Measurements from ENCODE around the gene PARD6G. TPM values are rescaled to one million over a fixed set of nuclear protein-coding genes. Genes with fewer than 3 reads are reported as not detected.

The PARD6G gene
- total and polyA plus RNA-seq, 2 of the 13 experiments (the other 11 are each of a cell fraction or from before 2014, with no cell fraction given) = 3.6 to 7.4 TPM

- TF ChIP-seq ZNF318 (CRISPR knock-in tag; IDR thresholded peaks at IDR 0.05) = no peak
- no peak for TF ChIP-seq ZFX (CRISPR knock-in tag; IDR thresholded peaks at IDR 0.05; ENCODE audit: low read depth)
- no peak for TF ChIP-seq KDM2A (CRISPR knock-in tag; IDR thresholded peaks at IDR 0.05; ENCODE audit: borderline replicate concordance, low read depth)
Observed at GRCh38 chr18:80187956-80188642, 59.2 kb downstream of the PARD6G start (continued).

- intact Hi-C loops (cut with micrococcal nuclease; ENCODE audit: unreplicated experiment) = no loop called here
- WGBS (ENCODE audit: low lambda C conversion rate) = 96% methylated on average over 12 of the region's 12 CpGs
- no peak for FAIRE-seq
- H3K4me2 ChIP-seq (ENCODE audit: low read depth, low read length) = no peak overlapping the region
- no peak overlapping the region for H3K9ac ChIP-seq (ENCODE audit: insufficient read depth, low read depth, low read length)
- H4K20me1 ChIP-seq (ENCODE audit: insufficient read depth, low read length) = 0 out of 2 replicates have a peak, but pooled peaks cover 5% of the 10 kb centered on the region
- no peaks in the 10 kb centered on the region for H3K79me2 ChIP-seq (ENCODE audit: insufficient read depth, low read length)
- no peak for DNase-seq (ENCODE audit: low spot score)
- H3K4me3 ChIP-seq (replicated peaks in 1 of 3; ENCODE audit: insufficient read depth in 1 of 3, low read depth in 2 of 3, low read length in 3 of 3) = no peak overlapping the region
- H3K4me1 ChIP-seq (ENCODE audit: insufficient read depth, low read length) = peaks cover 13% of the 10 kb centered on the region
- H3K27me3 ChIP-seq (ENCODE audit: control insufficient read depth in 1 of 2, insufficient read depth in 2 of 2, low read length in 2 of 2) = no peaks in the 10 kb centered on the region
- no TSS peak for BruUV-seq (replicated peaks)
- H3K27ac ChIP-seq (ENCODE audit: extremely low read length, insufficient read depth, low read length) = no peak overlapping the region
- H2AFZ ChIP-seq (ENCODE audit: low read length) = no peak overlapping the region
- in situ Hi-C loops (cut with HindIII; ENCODE audit: extremely low pct_ligation_motif_present, low pct_unique_long_range_greater_than_20kb) = no loop called here
- POLR2A ChIA-PET = no interaction called here
- CTCF ChIA-PET (ENCODE audit: low intra/inter-chr PET ratio, low total read pairs) = no interaction called here
- no peak for ATAC-seq
- TF ChIP-seq ZNF44 (CRISPR knock-in tag; IDR thresholded peaks at IDR 0.05) (no peak), MNT (IDR thresholded peaks at IDR 0.05) (peak; percentile 22; the same call in 1 of the 2 replicates), NFRKB (IDR thresholded peaks at IDR 0.05) (no peak), YEATS4 (CRISPR knock-in tag; IDR thresholded peaks at IDR 0.05; ENCODE audit: borderline replicate concordance) (no peak)
- H3K36me3 ChIP-seq (replicated peaks in 1 of 2; ENCODE audit: control insufficient read depth in 1 of 2, insufficient read depth in 2 of 2, low read length in 2 of 2) = no peaks in the 10 kb centered on the region
- H3K9me3 ChIP-seq (ENCODE audit: low read length) = no peaks in the 10 kb centered on the region
Observed at GRCh38 chr18:80185545-80185944, 61.8 kb downstream of the PARD6G start.

All from HepG2 (cell line).